Measurements from ENCODE around the gene AGMAT. TPM values are rescaled to one million over a fixed set of nuclear protein-coding genes. Genes with fewer than 3 reads are reported as not detected.
A peak's percentile ranks its signal among the peaks of the same experiment; 100 is the strongest.

The AGMAT gene
- total and polyA plus RNA-seq, 2 of the 13 experiments (the other 11 are each of a cell fraction or from before 2014, with no cell fraction given): 59.1 to 174 TPM

- TF ChIP-seq, protein P1, sequence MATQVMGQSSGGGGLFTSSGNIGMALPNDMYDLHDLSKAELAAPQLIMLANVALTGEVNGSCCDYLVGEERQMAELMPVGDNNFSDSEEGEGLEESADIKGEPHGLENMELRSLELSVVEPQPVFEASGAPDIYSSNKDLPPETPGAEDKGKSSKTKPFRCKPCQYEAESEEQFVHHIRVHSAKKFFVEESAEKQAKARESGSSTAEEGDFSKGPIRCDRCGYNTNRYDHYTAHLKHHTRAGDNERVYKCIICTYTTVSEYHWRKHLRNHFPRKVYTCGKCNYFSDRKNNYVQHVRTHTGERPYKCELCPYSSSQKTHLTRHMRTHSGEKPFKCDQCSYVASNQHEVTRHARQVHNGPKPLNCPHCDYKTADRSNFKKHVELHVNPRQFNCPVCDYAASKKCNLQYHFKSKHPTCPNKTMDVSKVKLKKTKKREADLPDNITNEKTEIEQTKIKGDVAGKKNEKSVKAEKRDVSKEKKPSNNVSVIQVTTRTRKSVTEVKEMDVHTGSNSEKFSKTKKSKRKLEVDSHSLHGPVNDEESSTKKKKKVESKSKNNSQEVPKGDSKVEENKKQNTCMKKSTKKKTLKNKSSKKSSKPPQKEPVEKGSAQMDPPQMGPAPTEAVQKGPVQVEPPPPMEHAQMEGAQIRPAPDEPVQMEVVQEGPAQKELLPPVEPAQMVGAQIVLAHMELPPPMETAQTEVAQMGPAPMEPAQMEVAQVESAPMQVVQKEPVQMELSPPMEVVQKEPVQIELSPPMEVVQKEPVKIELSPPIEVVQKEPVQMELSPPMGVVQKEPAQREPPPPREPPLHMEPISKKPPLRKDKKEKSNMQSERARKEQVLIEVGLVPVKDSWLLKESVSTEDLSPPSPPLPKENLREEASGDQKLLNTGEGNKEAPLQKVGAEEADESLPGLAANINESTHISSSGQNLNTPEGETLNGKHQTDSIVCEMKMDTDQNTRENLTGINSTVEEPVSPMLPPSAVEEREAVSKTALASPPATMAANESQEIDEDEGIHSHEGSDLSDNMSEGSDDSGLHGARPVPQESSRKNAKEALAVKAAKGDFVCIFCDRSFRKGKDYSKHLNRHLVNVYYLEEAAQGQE (IDR thresholded peaks at IDR 0.05; ENCODE audit: borderline replicate concordance in 1 of 2, low read depth in 1 of 2, low read length in 2 of 2): no peak
- TF ChIP-seq GZF1 (CRISPR knock-in tag; IDR thresholded peaks at IDR 0.05): no peak
- peak; percentile 96 for TF ChIP-seq ZNF788 (CRISPR knock-in tag; IDR thresholded peaks at IDR 0.05; ENCODE audit: borderline replicate concordance)
- peak; percentile 81; the same call in 1 of the 2 replicates for TF ChIP-seq CREM (IDR thresholded peaks at IDR 0.05)
- TF ChIP-seq CREM (CRISPR knock-in tag; IDR thresholded peaks at IDR 0.05): no peak
- TF ChIP-seq ZNF335 (CRISPR knock-in tag; IDR thresholded peaks at IDR 0.05): peak; percentile 64; the same call in 1 of the 2 replicates
- TF ChIP-seq NR2F1 (CRISPR knock-in tag; IDR thresholded peaks at IDR 0.05): peak; percentile 8 to 84; a peak in 3 of 4 replicates
- TF ChIP-seq HMG20B (CRISPR knock-in tag; conservative IDR thresholded peaks at IDR 0.05): no peak
- no peak for TF ChIP-seq PRPF4 (IDR thresholded peaks at IDR 0.05; ENCODE audit: low read depth, low read length, poor library complexity, severe bottlenecking)
- no peak for TF ChIP-seq NKX3-1 (CRISPR knock-in tag; IDR thresholded peaks at IDR 0.05)
- peak; percentile 97 for TF ChIP-seq ZNF350 (CRISPR knock-in tag; IDR thresholded peaks at IDR 0.05; ENCODE audit: borderline replicate concordance, low read depth)
- TF ChIP-seq ISL2 (CRISPR knock-in tag; IDR thresholded peaks at IDR 0.05): peak; percentile 60; the same call in 1 of the 2 replicates
- TF ChIP-seq MEIS1 (CRISPR knock-in tag; IDR thresholded peaks at IDR 0.05; ENCODE audit: borderline replicate concordance): peak; percentile 46; the same call in 1 of the 2 replicates
- TF ChIP-seq RERE (CRISPR knock-in tag; IDR thresholded peaks at IDR 0.05; ENCODE audit: low read depth): no peak; the same call in 1 of the 2 replicates
- peak; percentile 84 for TF ChIP-seq ELF3 (CRISPR knock-in tag; IDR thresholded peaks at IDR 0.05)
- peak; percentile 52; the same call in 1 of the 2 replicates for TF ChIP-seq AHR (CRISPR knock-in tag; IDR thresholded peaks at IDR 0.05)
- TF ChIP-seq ZNF800 (CRISPR knock-in tag; IDR thresholded peaks at IDR 0.05): no peak
- TF ChIP-seq AGO2 (optimal IDR thresholded peaks at IDR 0.05; ENCODE audit: low read depth, low read length): peak; percentile 74
These were observed 58.1 kb downstream of the AGMAT start, which contains the start of gene DNAJC16 (continued) for GRCh38 chr1:15526490-15527339.
